ENCODE results near the gene GJB3.
"Not testable (repeated sequence)": the region's sequence is repeated elsewhere in the genome, so short reads cannot be mapped to it uniquely, and the experiment has no call there.

Gene GJB3

GRCh38 chr1:34792424-34792823, 11.4 kb downstream of the GJB3 start:
- H3K4me3 ChIP-seq (ENCODE audit: low read depth, low read length): peak overlapping the region; percentile 63
- H3K9me3 ChIP-seq (ENCODE audit: control insufficient read depth, insufficient read depth, low read length): no peaks in the 10 kb centered on the region
- H3K9ac ChIP-seq (ENCODE audit: low read depth, low read length): no peak overlapping the region
- H3K4me1 ChIP-seq (ENCODE audit: control insufficient read depth, insufficient read depth, low read length): peaks cover 4% of the 10 kb centered on the region
- H3K27me3 ChIP-seq (ENCODE audit: control insufficient read depth, insufficient read depth, low read length): peaks cover 25% of the 10 kb centered on the region
- H3K36me3 ChIP-seq (ENCODE audit: control insufficient read depth, insufficient read depth, low read length): no peaks in the 10 kb centered on the region

- Histone ChIP-seq H3K4me1 (ENCODE audit: control insufficient read depth, insufficient read depth, low read length) (peaks cover 4% of the 10 kb centered on the region), H3K9me3 (ENCODE audit: control insufficient read depth, insufficient read depth, low read length) (no peaks in the 10 kb centered on the region), H3K27me3 (ENCODE audit: control insufficient read depth, insufficient read depth, low read length) (peaks cover 25% of the 10 kb centered on the region), H3K4me3 (ENCODE audit: low read depth, low read length) (peak within 1 kb of the TSS; percentile 63), H3K9ac (ENCODE audit: low read depth, low read length) (no peak within 1 kb of the TSS), H3K36me3 (ENCODE audit: control insufficient read depth, insufficient read depth, low read length) (no peaks in the 10 kb centered on the region)
Observed at GRCh38 chr1:34792868-34793727, 12.1 kb downstream of the GJB3 start, which contains the start of gene GJA4. GJA4 (plus strand) TSS chr1:34792999; CDS start chr1:34794214, 1,215 bp downstream.

GRCh38 chr1:34794001-34794789, 13.2 kb downstream of the GJB3 start:
- peaks cover 4% of the 10 kb centered on the region for H3K4me1 ChIP-seq (ENCODE audit: control insufficient read depth, insufficient read depth, low read length)
- no peaks in the 10 kb centered on the region for H3K9me3 ChIP-seq (ENCODE audit: control insufficient read depth, insufficient read depth, low read length)
- H3K36me3 ChIP-seq (ENCODE audit: control insufficient read depth, insufficient read depth, low read length): no peaks in the 10 kb centered on the region
- peaks cover 25% of the 10 kb centered on the region for H3K27me3 ChIP-seq (ENCODE audit: control insufficient read depth, insufficient read depth, low read length)
- no peak overlapping the region for H3K9ac ChIP-seq (ENCODE audit: low read depth, low read length)
- no peak overlapping the region for H3K4me3 ChIP-seq (ENCODE audit: low read depth, low read length)

GRCh38 chr1:34794790-34795180, 13.8 kb downstream of the GJB3 start:
- H3K4me1 ChIP-seq (ENCODE audit: control insufficient read depth, insufficient read depth, low read length): peaks cover 4% of the 10 kb centered on the region
- peaks cover 25% of the 10 kb centered on the region for H3K27me3 ChIP-seq (ENCODE audit: control insufficient read depth, insufficient read depth, low read length)
- H3K9me3 ChIP-seq (ENCODE audit: control insufficient read depth, insufficient read depth, low read length): no peaks in the 10 kb centered on the region
- no peak overlapping the region for H3K9ac ChIP-seq (ENCODE audit: low read depth, low read length)
- H3K4me3 ChIP-seq (ENCODE audit: low read depth, low read length): no peak overlapping the region
- no peaks in the 10 kb centered on the region for H3K36me3 ChIP-seq (ENCODE audit: control insufficient read depth, insufficient read depth, low read length)

GRCh38 chr1:34795916-34796315, 14.9 kb downstream of the GJB3 start:
- no peak overlapping the region for H3K9ac ChIP-seq (ENCODE audit: low read depth, low read length)
- H3K36me3 ChIP-seq (ENCODE audit: control insufficient read depth, insufficient read depth, low read length): no peaks in the 10 kb centered on the region
- H3K4me3 ChIP-seq (ENCODE audit: low read depth, low read length): no peak overlapping the region
- no peaks in the 10 kb centered on the region for H3K9me3 ChIP-seq (ENCODE audit: control insufficient read depth, insufficient read depth, low read length)
- peaks cover 4% of the 10 kb centered on the region for H3K4me1 ChIP-seq (ENCODE audit: control insufficient read depth, insufficient read depth, low read length)
- peaks cover 22% of the 10 kb centered on the region for H3K27me3 ChIP-seq (ENCODE audit: control insufficient read depth, insufficient read depth, low read length)

- no peak overlapping the region for H3K9ac ChIP-seq (ENCODE audit: low read depth, low read length)
- H3K4me3 ChIP-seq (ENCODE audit: low read depth, low read length): no peak overlapping the region
- H3K4me1 ChIP-seq (ENCODE audit: control insufficient read depth, insufficient read depth, low read length): peaks cover 4% of the 10 kb centered on the region
- peaks cover 17% of the 10 kb centered on the region for H3K27me3 ChIP-seq (ENCODE audit: control insufficient read depth, insufficient read depth, low read length)
- no peaks in the 10 kb centered on the region for H3K36me3 ChIP-seq (ENCODE audit: control insufficient read depth, insufficient read depth, low read length)
- no peaks in the 10 kb centered on the region for H3K9me3 ChIP-seq (ENCODE audit: control insufficient read depth, insufficient read depth, low read length)
Observed at GRCh38 chr1:34796990-34797389, 16.0 kb downstream of the GJB3 start.

- peaks cover 4% of the 10 kb centered on the region for H3K4me1 ChIP-seq (ENCODE audit: control insufficient read depth, insufficient read depth, low read length)
- H3K4me3 ChIP-seq (ENCODE audit: low read depth, low read length): no peak overlapping the region
Observed at GRCh38 chr1:34800214-34800613, 19.2 kb downstream of the GJB3 start.

GRCh38 chr1:34803770-34804169, 22.8 kb downstream of the GJB3 start:
- H3K9ac ChIP-seq (ENCODE audit: low read depth, low read length): no peak overlapping the region
- H3K36me3 ChIP-seq (ENCODE audit: control insufficient read depth, insufficient read depth, low read length): no peaks in the 10 kb centered on the region
- no peaks in the 10 kb centered on the region for H3K9me3 ChIP-seq (ENCODE audit: control insufficient read depth, insufficient read depth, low read length)
- no peaks in the 10 kb centered on the region for H3K4me1 ChIP-seq (ENCODE audit: control insufficient read depth, insufficient read depth, low read length)
- no peaks in the 10 kb centered on the region for H3K27me3 ChIP-seq (ENCODE audit: control insufficient read depth, insufficient read depth, low read length)
- H3K4me3 ChIP-seq (ENCODE audit: low read depth, low read length): no peak overlapping the region

More at GRCh38 chr1:34800214-34800613, 19.2 kb downstream of the GJB3 start:
- H3K9me3 ChIP-seq (ENCODE audit: control insufficient read depth, insufficient read depth, low read length): no peaks in the 10 kb centered on the region
- no peak overlapping the region for H3K9ac ChIP-seq (ENCODE audit: low read depth, low read length)
- no peaks in the 10 kb centered on the region for H3K27me3 ChIP-seq (ENCODE audit: control insufficient read depth, insufficient read depth, low read length)
- no peaks in the 10 kb centered on the region for H3K36me3 ChIP-seq (ENCODE audit: control insufficient read depth, insufficient read depth, low read length)

- no peak overlapping the region for H3K4me3 ChIP-seq (ENCODE audit: low read depth, low read length)
- no peaks in the 10 kb centered on the region for H3K4me1 ChIP-seq (ENCODE audit: control insufficient read depth, insufficient read depth, low read length)
- H3K36me3 ChIP-seq (ENCODE audit: control insufficient read depth, insufficient read depth, low read length): no peaks in the 10 kb centered on the region
- no peaks in the 10 kb centered on the region for H3K27me3 ChIP-seq (ENCODE audit: control insufficient read depth, insufficient read depth, low read length)
- no peak overlapping the region for H3K9ac ChIP-seq (ENCODE audit: low read depth, low read length)
- H3K9me3 ChIP-seq (ENCODE audit: control insufficient read depth, insufficient read depth, low read length): no peaks in the 10 kb centered on the region
Observed at GRCh38 chr1:34806396-34806795, 25.4 kb downstream of the GJB3 start.

GRCh38 chr1:34808051-34808810, 27.2 kb downstream of the GJB3 start:
- no peak overlapping the region for H3K9ac ChIP-seq (ENCODE audit: low read depth, low read length)
- H3K4me1 ChIP-seq (ENCODE audit: control insufficient read depth, insufficient read depth, low read length): no peaks in the 10 kb centered on the region
- H3K36me3 ChIP-seq (ENCODE audit: control insufficient read depth, insufficient read depth, low read length): no peaks in the 10 kb centered on the region
- H3K4me3 ChIP-seq (ENCODE audit: low read depth, low read length): no peak overlapping the region
- H3K9me3 ChIP-seq (ENCODE audit: control insufficient read depth, insufficient read depth, low read length): no peaks in the 10 kb centered on the region
- no peaks in the 10 kb centered on the region for H3K27me3 ChIP-seq (ENCODE audit: control insufficient read depth, insufficient read depth, low read length)

GRCh38 chr1:34810781-34811180, 29.8 kb downstream of the GJB3 start:
- H3K4me3 ChIP-seq (ENCODE audit: low read depth, low read length); H3K36me3 ChIP-seq (ENCODE audit: control insufficient read depth, insufficient read depth, low read length); H3K9ac ChIP-seq (ENCODE audit: low read depth, low read length); H3K9me3 ChIP-seq (ENCODE audit: control insufficient read depth, insufficient read depth, low read length); H3K4me1 ChIP-seq (ENCODE audit: control insufficient read depth, insufficient read depth, low read length); H3K27me3 ChIP-seq (ENCODE audit: control insufficient read depth, insufficient read depth, low read length): not testable (repeated sequence)

Data from iPS-15b (cell line).